HG03439 (cell line): ENCODE measurements around the gene KCNK16.

Experiments
- ATAC-seq: cut with Tn5 transposase; IDR thresholded peaks from one replicate; pipeline ENCODE4 v1.9.1; 2021; ENCODE audit warnings: mild to moderate bottlenecking, moderate library complexity; ENCODE audit not compliant: unreplicated experiment

KCNK16 gene

GRCh38 chr6:39281312-39281980, 41.1 kb downstream of the KCNK16 start:
- ATAC-seq, result no peak

GRCh38 chr6:39280247-39280731, 42.2 kb downstream of the KCNK16 start:
- ATAC-seq, result no peak

GRCh38 chr6:39279539-39279938, 43.0 kb downstream of the KCNK16 start:
- no peak for ATAC-seq

- no peak for ATAC-seq
These were observed 46.0 kb downstream of the KCNK16 start for GRCh38 chr6:39276379-39276995.

- no peak for ATAC-seq
These were observed 47.6 kb downstream of the KCNK16 start for GRCh38 chr6:39274903-39275302.

- no peak for ATAC-seq
These were observed 48.0 kb downstream of the KCNK16 start for GRCh38 chr6:39274471-39274870.

- ATAC-seq, result no peak
These were observed 49.1 kb downstream of the KCNK16 start for GRCh38 chr6:39273406-39273821.

GRCh38 chr6:39269961-39270360, 52.5 kb downstream of the KCNK16 start:
- ATAC-seq, result no peak

- no peak for ATAC-seq
These were observed 53.8 kb downstream of the KCNK16 start for GRCh38 chr6:39268721-39269120.

GRCh38 chr6:39268171-39268570, 54.3 kb downstream of the KCNK16 start:
- no peak for ATAC-seq

- no peak for ATAC-seq
These were observed 55.6 kb downstream of the KCNK16 start for GRCh38 chr6:39266782-39267355.

GRCh38 chr6:39266375-39266774, 56.1 kb downstream of the KCNK16 start:
- no peak for ATAC-seq
